Stimulated activated memory B cell treated with anti-CD40 and anti-IgM and Interleukin-4, amounts not matched to agents 10 μg/mL and 1 μg/mL and 100 μg/mL, for 72 hours (primary cell): ENCODE measurements around the gene SHISA5.
"Not testable (repeated sequence)": the region's sequence is repeated elsewhere in the genome, so short reads cannot be mapped to it uniquely, and the experiment has no call there.

Experiments used
- ATAC-seq: fragments of 150-1000 bp; cut with Tn5 transposase; 2 replicates; pipeline ENCODE4 v1.10.0; 2021
- H3K27ac Mint-ChIP-seq: one replicate; pipeline ENCODE4 v1.8.0; 2022; ENCODE audit warnings: mild to moderate bottlenecking, mixed read lengths
- H3K27me3 Mint-ChIP-seq: one replicate; pipeline ENCODE4 v1.8.0; 2022; ENCODE audit warnings: mixed read lengths
- H3K36me3 Mint-ChIP-seq: one replicate; pipeline ENCODE4 v1.8.0; 2022; ENCODE audit warnings: mixed read lengths
- H3K4me1 Mint-ChIP-seq: one replicate; pipeline ENCODE4 v1.8.0; 2022; ENCODE audit warnings: mixed read lengths
- H3K4me3 Mint-ChIP-seq: one replicate; pipeline ENCODE4 v1.8.0; 2022; ENCODE audit warnings: mild to moderate bottlenecking, moderate library complexity, mixed read lengths
- H3K9me3 Mint-ChIP-seq: one replicate; pipeline ENCODE4 v1.8.0; 2022; ENCODE audit warnings: mixed read lengths

The SHISA5 gene

GRCh38 chr3:48503401-48504050, 448 bp downstream of the SHISA5 start:
- Mint-ChIP-seq H3K4me3 (peak overlapping the region; percentile 78), H3K27ac (peak overlapping the region; percentile 80), H3K4me1 (peaks cover 21% of the 10 kb centered on the region), H3K9me3 (peaks cover 2% of the 10 kb centered on the region), H3K27me3 (no peaks in the 10 kb centered on the region), H3K36me3 (peaks cover 2% of the 10 kb centered on the region)
- no peak for ATAC-seq

GRCh38 chr3:48502728-48503168, 1.2 kb downstream of the SHISA5 start:
- H3K4me1 Mint-ChIP-seq = peaks cover 19% of the 10 kb centered on the region
- H3K4me3 Mint-ChIP-seq = no peak overlapping the region
- no peak for ATAC-seq
- H3K36me3 Mint-ChIP-seq = peaks cover 10% of the 10 kb centered on the region
- H3K9me3 Mint-ChIP-seq = peaks cover 3% of the 10 kb centered on the region
- H3K27ac Mint-ChIP-seq = peak overlapping the region; percentile 80
- no peaks in the 10 kb centered on the region for H3K27me3 Mint-ChIP-seq

- H3K36me3 Mint-ChIP-seq = peaks cover 13% of the 10 kb centered on the region
- no peak overlapping the region for H3K27ac Mint-ChIP-seq
- H3K4me3 Mint-ChIP-seq = no peak overlapping the region
- no peak for ATAC-seq
- peaks cover 13% of the 10 kb centered on the region for H3K4me1 Mint-ChIP-seq
- no peaks in the 10 kb centered on the region for H3K27me3 Mint-ChIP-seq
- peaks cover 3% of the 10 kb centered on the region for H3K9me3 Mint-ChIP-seq
Measured at GRCh38 chr3:48502121-48502520, 1.9 kb downstream of the SHISA5 start.

GRCh38 chr3:48501196-48501595, 2.8 kb downstream of the SHISA5 start:
- H3K27ac Mint-ChIP-seq = no peak overlapping the region
- peaks cover 13% of the 10 kb centered on the region for H3K4me1 Mint-ChIP-seq
- no peaks in the 10 kb centered on the region for H3K27me3 Mint-ChIP-seq
- H3K9me3 Mint-ChIP-seq = peaks cover 3% of the 10 kb centered on the region
- ATAC-seq = peak; percentile 11
- no peak overlapping the region for H3K4me3 Mint-ChIP-seq
- H3K36me3 Mint-ChIP-seq = peaks cover 13% of the 10 kb centered on the region

GRCh38 chr3:48500656-48501055, 3.3 kb downstream of the SHISA5 start:
- H3K27ac Mint-ChIP-seq = no peak overlapping the region
- no peak overlapping the region for H3K4me3 Mint-ChIP-seq
- no peak for ATAC-seq
- peaks cover 13% of the 10 kb centered on the region for H3K36me3 Mint-ChIP-seq
- H3K27me3 Mint-ChIP-seq = no peaks in the 10 kb centered on the region
- H3K4me1 Mint-ChIP-seq = peaks cover 13% of the 10 kb centered on the region
- peaks cover 3% of the 10 kb centered on the region for H3K9me3 Mint-ChIP-seq

- Mint-ChIP-seq H3K36me3 (peaks cover 7% of the 10 kb centered on the region), H3K27me3 (no peaks in the 10 kb centered on the region), H3K4me1 (peaks cover 9% of the 10 kb centered on the region), H3K27ac (no peak overlapping the region), H3K9me3 (no peaks in the 10 kb centered on the region), H3K4me3 (no peak overlapping the region)
- no peak for ATAC-seq
Measured at GRCh38 chr3:48493203-48493501, 10.8 kb downstream of the SHISA5 start.

- H3K27ac Mint-ChIP-seq = peak overlapping the region; percentile 58
- H3K9me3 Mint-ChIP-seq = no peaks in the 10 kb centered on the region
- peaks cover 2% of the 10 kb centered on the region for H3K36me3 Mint-ChIP-seq
- no peaks in the 10 kb centered on the region for H3K27me3 Mint-ChIP-seq
- H3K4me1 Mint-ChIP-seq = peaks cover 9% of the 10 kb centered on the region
- peak; percentile 92 for ATAC-seq
- peak overlapping the region; percentile 73 for H3K4me3 Mint-ChIP-seq
Measured at GRCh38 chr3:48492461-48493202, 11.3 kb downstream of the SHISA5 start.

GRCh38 chr3:48486952-48487351, 17.0 kb downstream of the SHISA5 start:
- Mint-ChIP-seq H3K27ac (no peak overlapping the region), H3K4me3 (no peak overlapping the region), H3K9me3 (no peaks in the 10 kb centered on the region), H3K36me3 (no peaks in the 10 kb centered on the region), H3K4me1 (peaks cover under 1% of the 10 kb centered on the region), H3K27me3 (no peaks in the 10 kb centered on the region)
- ATAC-seq = no peak

GRCh38 chr3:48482822-48483221, 21.2 kb downstream of the SHISA5 start:
- H3K9me3 Mint-ChIP-seq, H3K4me3 Mint-ChIP-seq, ATAC-seq, H3K36me3 Mint-ChIP-seq, H3K27me3 Mint-ChIP-seq, H3K27ac Mint-ChIP-seq: not testable (repeated sequence)
- peaks cover 17% of the 10 kb centered on the region for H3K4me1 Mint-ChIP-seq

- not testable (repeated sequence) for H3K36me3 Mint-ChIP-seq, H3K9me3 Mint-ChIP-seq, H3K27me3 Mint-ChIP-seq, H3K27ac Mint-ChIP-seq, ATAC-seq, H3K4me3 Mint-ChIP-seq
- peaks cover 22% of the 10 kb centered on the region for H3K4me1 Mint-ChIP-seq
Measured at GRCh38 chr3:48480891-48481290, 23.1 kb downstream of the SHISA5 start.

- peaks cover 32% of the 10 kb centered on the region for H3K4me1 Mint-ChIP-seq
- H3K4me3 Mint-ChIP-seq = peak overlapping the region; percentile 30
- ATAC-seq = peak; percentile 79
- no peaks in the 10 kb centered on the region for H3K9me3 Mint-ChIP-seq
- H3K27me3 Mint-ChIP-seq = no peaks in the 10 kb centered on the region
- H3K36me3 Mint-ChIP-seq = no peaks in the 10 kb centered on the region
- peak overlapping the region; percentile 90 for H3K27ac Mint-ChIP-seq
Measured at GRCh38 chr3:48478626-48479555, 25.1 kb downstream of the SHISA5 start.

- Mint-ChIP-seq H3K4me1 (peaks cover 39% of the 10 kb centered on the region), H3K27ac (peak overlapping the region; percentile 90)
- no peak for ATAC-seq
Measured at GRCh38 chr3:48477959-48478520, 25.9 kb downstream of the SHISA5 start.

GRCh38 chr3:48476426-48477053, 27.4 kb downstream of the SHISA5 start:
- Mint-ChIP-seq H3K4me3 (no peak overlapping the region), H3K27me3 (no peaks in the 10 kb centered on the region), H3K9me3 (no peaks in the 10 kb centered on the region), H3K4me1 (peaks cover 43% of the 10 kb centered on the region), H3K27ac (no peak overlapping the region), H3K36me3 (no peaks in the 10 kb centered on the region)
- no peak for ATAC-seq

More at GRCh38 chr3:48477959-48478520, 25.9 kb downstream of the SHISA5 start:
- no peaks in the 10 kb centered on the region for H3K27me3 Mint-ChIP-seq
- no peaks in the 10 kb centered on the region for H3K36me3 Mint-ChIP-seq
- no peak overlapping the region for H3K4me3 Mint-ChIP-seq
- H3K9me3 Mint-ChIP-seq = no peaks in the 10 kb centered on the region

GRCh38 chr3:48475188-48475587, 28.8 kb downstream of the SHISA5 start:
- Mint-ChIP-seq H3K36me3 (no peaks in the 10 kb centered on the region), H3K4me3 (no peak overlapping the region), H3K27ac (peak overlapping the region; percentile 71), H3K27me3 (no peaks in the 10 kb centered on the region), H3K9me3 (no peaks in the 10 kb centered on the region), H3K4me1 (peaks cover 47% of the 10 kb centered on the region)
- no peak for ATAC-seq

- Mint-ChIP-seq H3K27ac (peak overlapping the region; percentile 71), H3K4me3 (no peak overlapping the region), H3K9me3 (no peaks in the 10 kb centered on the region), H3K27me3 (no peaks in the 10 kb centered on the region), H3K4me1 (peaks cover 53% of the 10 kb centered on the region), H3K36me3 (peaks cover 6% of the 10 kb centered on the region)
- no peak for ATAC-seq
Measured at GRCh38 chr3:48474619-48475018, 29.4 kb downstream of the SHISA5 start.
